Activated CD4-positive, alpha-beta T cell treated with anti-CD3 and anti-CD28 coated beads, Interleukin-2, amount 10 ng/mL, durations not matched to agents 24 days and 14 days (primary cell): ENCODE data around the gene NFIA. TPM values are rescaled to one million over a fixed set of nuclear protein-coding genes. Genes with fewer than 3 reads are reported as not detected.

Experiments used
- DNase-seq: peaks from one replicate; pipeline ENCODE4 v3.0.0; 2022
- H3K27ac Mint-ChIP-seq: one replicate; pipeline ENCODE4 v1.8.0; 2022; ENCODE audit warnings: mild to moderate bottlenecking, mixed read lengths
- H3K27me3 Mint-ChIP-seq: one replicate; pipeline ENCODE4 v1.8.0; 2022; ENCODE audit warnings: mixed read lengths
- H3K36me3 Mint-ChIP-seq: one replicate; pipeline ENCODE4 v1.8.0; 2022; ENCODE audit warnings: low read depth, mild to moderate bottlenecking, mixed read lengths
- H3K4me1 Mint-ChIP-seq: one replicate; pipeline ENCODE4 v1.8.0; 2021; ENCODE audit warnings: mixed read lengths
- H3K4me3 Mint-ChIP-seq: one replicate; pipeline ENCODE4 v1.8.0; 2022; ENCODE audit warnings: mild to moderate bottlenecking, moderate library complexity, mixed read lengths
- H3K9me3 Mint-ChIP-seq: one replicate; pipeline ENCODE4 v1.8.0; 2021; ENCODE audit warnings: mixed read lengths
- intact Hi-C: fragments of 100-400 bp; cut with micrococcal nuclease; formaldehyde crosslinking; loops from one replicate; pipeline ENCODE4 v1.15.1; 2023
- total RNA-seq: library from RNA; stranded (reverse); gene quantifications from 2 replicates; pipeline ENCODE4 v1.2.3, GENCODE V29; 2022

NFIA gene
- total RNA-seq, 1 donor from 2014 or later: 0.63 TPM

DNA sequence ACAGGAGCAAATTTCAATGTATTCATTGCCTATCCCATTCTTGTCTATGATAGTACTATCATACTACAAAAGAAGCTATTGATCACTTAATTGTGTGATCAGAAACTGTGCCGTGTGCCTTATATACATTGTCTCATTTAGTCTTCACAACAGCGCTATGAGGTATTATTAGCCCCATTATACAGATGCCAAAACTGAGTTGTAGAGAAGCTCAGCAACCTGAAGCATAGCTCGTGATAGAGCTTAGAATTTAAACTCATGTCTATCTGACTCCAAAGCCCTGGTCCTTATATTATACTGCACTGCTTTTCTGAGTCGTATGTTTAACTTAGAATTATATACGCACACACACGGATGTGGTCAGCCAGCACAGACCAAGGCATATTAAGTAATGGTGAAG is 315.1 kb downstream of the NFIA start:
- Mint-ChIP-seq H3K27me3 (peaks cover 2% of the 10 kb centered on the region), H3K36me3 (no peaks in the 10 kb centered on the region), H3K4me3 (no peak overlapping the region), H3K9me3 (no peaks in the 10 kb centered on the region), H3K27ac (no peak overlapping the region), H3K4me1 (no peaks in the 10 kb centered on the region)
- no peak for DNase-seq
- intact Hi-C loops: no loop called here

DNA sequence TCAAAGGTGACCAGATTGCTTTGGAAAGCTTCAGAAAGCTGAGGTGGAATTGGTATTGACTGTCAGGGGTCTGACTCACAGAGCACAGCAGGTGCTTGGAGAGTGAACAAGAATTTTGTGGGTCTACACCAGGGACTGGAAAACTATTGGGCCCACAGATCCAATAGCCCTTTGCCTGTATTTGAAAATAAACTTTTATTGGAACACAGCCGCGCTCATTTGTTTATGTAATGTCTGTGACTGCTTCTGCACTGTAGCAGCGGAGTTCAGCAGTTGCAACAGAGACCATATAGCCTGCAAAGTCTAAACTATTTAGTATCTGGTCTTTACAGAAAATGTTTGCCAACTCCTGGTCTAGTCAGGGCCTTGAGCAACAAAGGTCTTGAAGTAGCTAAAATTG is 315.6 kb downstream of the NFIA start:
- no peak overlapping the region for H3K4me3 Mint-ChIP-seq
- H3K4me1 Mint-ChIP-seq: no peaks in the 10 kb centered on the region
- no peak overlapping the region for H3K27ac Mint-ChIP-seq
- no peak for DNase-seq
- no peaks in the 10 kb centered on the region for H3K36me3 Mint-ChIP-seq
- no peaks in the 10 kb centered on the region for H3K9me3 Mint-ChIP-seq
- intact Hi-C loops: no loop called here
- H3K27me3 Mint-ChIP-seq: peaks cover 2% of the 10 kb centered on the region

GRCh38 chr1:61399199-61399598 is 316.8 kb downstream of the NFIA start:
- no peak for DNase-seq
- Mint-ChIP-seq H3K36me3 (no peaks in the 10 kb centered on the region), H3K4me3 (no peak overlapping the region), H3K9me3 (no peaks in the 10 kb centered on the region), H3K4me1 (no peaks in the 10 kb centered on the region), H3K27ac (no peak overlapping the region), H3K27me3 (peaks cover 11% of the 10 kb centered on the region)
- intact Hi-C loops: no loop called here

GRCh38 chr1:61400131-61400770 is 317.9 kb downstream of the NFIA start:
- no peak for DNase-seq
- H3K4me1 Mint-ChIP-seq: no peaks in the 10 kb centered on the region
- no peaks in the 10 kb centered on the region for H3K36me3 Mint-ChIP-seq
- H3K27me3 Mint-ChIP-seq: peaks cover 14% of the 10 kb centered on the region
- H3K27ac Mint-ChIP-seq: no peak overlapping the region
- H3K4me3 Mint-ChIP-seq: no peak overlapping the region
- H3K9me3 Mint-ChIP-seq: no peaks in the 10 kb centered on the region
- intact Hi-C loops: no loop called here

DNA sequence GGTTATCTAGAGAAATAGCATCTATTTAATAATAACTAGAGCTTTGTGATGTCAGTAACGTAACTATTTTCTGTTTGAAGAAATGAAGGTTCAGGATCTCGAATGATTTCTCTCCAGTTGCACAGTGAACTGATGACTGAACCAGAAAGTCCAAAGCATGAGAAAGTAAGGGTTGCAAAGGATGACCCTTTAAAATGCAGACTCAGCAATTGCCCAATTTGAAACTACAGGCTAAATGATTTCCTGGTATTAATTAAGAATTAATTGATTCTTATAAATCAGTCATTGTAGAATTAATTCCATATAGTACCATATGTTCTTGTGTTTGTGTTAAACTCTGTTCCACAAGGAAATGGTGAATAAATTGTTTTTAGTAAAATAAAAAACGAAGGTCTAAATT is 318.6 kb downstream of the NFIA start:
- Mint-ChIP-seq H3K27ac (no peak overlapping the region), H3K4me1 (no peaks in the 10 kb centered on the region), H3K4me3 (no peak overlapping the region), H3K9me3 (no peaks in the 10 kb centered on the region), H3K36me3 (no peaks in the 10 kb centered on the region), H3K27me3 (peaks cover 14% of the 10 kb centered on the region)
- DNase-seq: no peak
- intact Hi-C loops: no loop called here

DNA sequence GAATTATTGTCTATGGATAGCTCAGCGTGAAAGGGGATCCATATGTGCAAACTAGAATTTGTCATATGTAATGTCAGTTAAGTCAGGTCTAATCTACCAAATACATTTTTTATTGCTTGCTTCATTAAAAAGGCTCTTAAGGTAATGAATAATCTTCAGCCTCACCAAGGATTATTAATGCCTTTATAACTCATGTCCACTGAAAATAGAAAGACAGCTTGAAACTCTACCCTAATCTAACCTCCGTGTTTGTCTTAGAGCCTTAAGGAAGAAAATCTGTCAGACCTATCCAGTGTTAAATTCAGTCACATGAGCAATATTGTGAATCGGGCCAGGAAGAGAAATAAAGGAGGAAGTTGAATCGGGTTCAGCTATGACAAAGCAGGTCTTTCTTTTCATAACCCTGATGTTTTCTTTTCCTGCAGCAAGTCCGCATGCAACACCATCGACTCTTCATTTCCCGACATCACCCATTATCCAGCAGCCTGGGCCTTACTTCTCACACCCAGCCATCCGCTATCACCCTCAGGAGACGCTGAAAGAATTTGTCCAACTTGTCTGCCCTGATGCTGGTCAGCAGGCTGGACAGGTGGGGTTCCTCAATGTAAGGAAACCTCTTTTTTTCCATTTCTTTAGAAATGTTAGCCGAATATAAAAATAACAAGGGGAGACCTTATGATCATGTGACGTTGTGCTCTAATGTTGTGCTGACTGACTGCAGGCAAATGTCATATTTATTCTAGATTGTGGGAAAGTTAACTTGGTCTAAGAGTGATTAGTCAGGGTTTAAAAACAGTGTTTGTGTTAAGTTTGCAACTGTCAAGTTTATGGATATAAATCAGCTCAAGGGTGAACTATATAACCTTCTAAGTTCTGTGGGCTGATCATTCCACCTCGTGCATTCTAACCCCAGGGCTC is 321.6 kb downstream of the NFIA start:
- Mint-ChIP-seq H3K36me3 (no peaks in the 10 kb centered on the region), H3K27me3 (peaks cover 14% of the 10 kb centered on the region), H3K4me3 (no peak overlapping the region), H3K27ac (no peak overlapping the region), H3K9me3 (no peaks in the 10 kb centered on the region), H3K4me1 (no peaks in the 10 kb centered on the region)
- no peak for DNase-seq
- intact Hi-C loops: no loop called here

GRCh38 chr1:61404597-61405376 is 322.4 kb downstream of the NFIA start:
- Mint-ChIP-seq H3K36me3 (no peaks in the 10 kb centered on the region), H3K27me3 (peaks cover 14% of the 10 kb centered on the region), H3K4me3 (no peak overlapping the region), H3K4me1 (no peaks in the 10 kb centered on the region), H3K9me3 (no peaks in the 10 kb centered on the region), H3K27ac (no peak overlapping the region)
- intact Hi-C loops: no loop called here
- no peak for DNase-seq

GRCh38 chr1:61406467-61406866 is 324.1 kb downstream of the NFIA start:
- H3K36me3 Mint-ChIP-seq: no peaks in the 10 kb centered on the region
- H3K4me3 Mint-ChIP-seq: no peak overlapping the region
- H3K27ac Mint-ChIP-seq: no peak overlapping the region
- H3K27me3 Mint-ChIP-seq: peaks cover 12% of the 10 kb centered on the region
- DNase-seq: no peak
- no peaks in the 10 kb centered on the region for H3K4me1 Mint-ChIP-seq
- H3K9me3 Mint-ChIP-seq: no peaks in the 10 kb centered on the region
- intact Hi-C loops: no loop called here

GRCh38 chr1:61412601-61413000 is 330.2 kb downstream of the NFIA start:
- Mint-ChIP-seq H3K27ac (no peak overlapping the region), H3K9me3 (no peaks in the 10 kb centered on the region), H3K36me3 (no peaks in the 10 kb centered on the region), H3K4me1 (no peaks in the 10 kb centered on the region), H3K4me3 (no peak overlapping the region), H3K27me3 (peaks cover 3% of the 10 kb centered on the region)
- intact Hi-C loops: no loop called here
- DNase-seq: no peak

DNA sequence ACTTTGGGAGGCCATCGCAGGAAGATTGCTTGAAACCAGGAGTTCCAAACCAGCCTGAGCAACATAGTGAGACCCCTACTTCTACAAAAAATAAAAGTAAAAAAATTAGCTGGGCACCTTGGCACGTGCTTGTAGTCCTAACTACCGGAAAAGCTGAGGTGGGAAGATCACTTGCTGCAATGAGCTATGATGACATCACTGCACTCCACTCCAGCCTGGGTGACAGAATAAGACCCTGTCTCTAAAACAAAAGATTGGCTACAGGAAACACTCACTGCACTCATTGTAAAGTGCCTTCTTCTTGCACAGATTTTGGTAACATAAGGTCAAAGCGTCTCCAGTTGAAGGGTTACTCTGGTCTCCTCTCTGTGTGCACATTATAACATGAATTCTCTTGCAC is 336.8 kb downstream of the NFIA start:
- peaks cover 7% of the 10 kb centered on the region for H3K27me3 Mint-ChIP-seq
- no peaks in the 10 kb centered on the region for H3K4me1 Mint-ChIP-seq
- intact Hi-C loops: no loop called here
- H3K27ac Mint-ChIP-seq: no peak overlapping the region
- DNase-seq: no peak
- no peaks in the 10 kb centered on the region for H3K9me3 Mint-ChIP-seq
- H3K36me3 Mint-ChIP-seq: no peaks in the 10 kb centered on the region
- no peak overlapping the region for H3K4me3 Mint-ChIP-seq

DNA sequence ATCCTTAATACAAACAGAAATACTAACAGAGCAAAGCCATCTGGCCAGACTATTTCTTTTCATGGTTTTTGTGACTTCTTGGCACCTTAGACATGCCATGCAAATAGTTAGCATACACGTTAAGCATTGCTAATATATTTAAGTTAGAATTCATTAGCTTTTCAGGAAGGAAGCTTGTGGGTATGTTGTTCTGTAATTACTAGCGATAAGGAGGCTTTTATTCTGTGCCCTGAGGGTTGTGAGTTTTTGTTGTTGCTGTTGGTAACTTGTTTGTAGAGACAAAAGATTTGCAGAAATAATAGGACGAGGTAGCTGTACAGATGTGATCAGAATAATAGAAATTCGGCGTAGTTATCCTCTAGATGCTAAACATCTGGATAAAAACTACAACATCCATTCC is 337.3 kb downstream of the NFIA start:
- H3K27ac Mint-ChIP-seq: no peak overlapping the region
- peaks cover 7% of the 10 kb centered on the region for H3K27me3 Mint-ChIP-seq
- no peak for DNase-seq
- no peaks in the 10 kb centered on the region for H3K4me1 Mint-ChIP-seq
- intact Hi-C loops: no loop called here
- H3K9me3 Mint-ChIP-seq: no peaks in the 10 kb centered on the region
- H3K4me3 Mint-ChIP-seq: no peak overlapping the region
- H3K36me3 Mint-ChIP-seq: no peaks in the 10 kb centered on the region

- Mint-ChIP-seq H3K4me1 (no peaks in the 10 kb centered on the region), H3K27me3 (peaks cover 10% of the 10 kb centered on the region), H3K27ac (no peak overlapping the region), H3K36me3 (no peaks in the 10 kb centered on the region), H3K4me3 (no peak overlapping the region), H3K9me3 (no peaks in the 10 kb centered on the region)
- intact Hi-C loops: no loop called here
- no peak for DNase-seq
These were observed 337.9 kb downstream of the NFIA start for GRCh38 chr1:61420243-61420642.

GRCh38 chr1:61420909-61421835 is 338.8 kb downstream of the NFIA start:
- no peak overlapping the region for H3K4me3 Mint-ChIP-seq
- no peaks in the 10 kb centered on the region for H3K4me1 Mint-ChIP-seq
- no peaks in the 10 kb centered on the region for H3K36me3 Mint-ChIP-seq
- H3K27ac Mint-ChIP-seq: no peak overlapping the region
- intact Hi-C loops: no loop called here
- no peaks in the 10 kb centered on the region for H3K9me3 Mint-ChIP-seq
- DNase-seq: no peak
- H3K27me3 Mint-ChIP-seq: peaks cover 11% of the 10 kb centered on the region
